ENCODE data around the gene CSK. TPM values are rescaled to one million over a fixed set of nuclear protein-coding genes. Genes with fewer than 3 reads are reported as not detected.

The CSK gene
- total and polyA plus RNA-seq, 2 of the 8 experiments (the other 6 are each of a cell fraction or from before 2014, with no cell fraction given), result 13.7 to 50.2 TPM

GRCh38 chr15:74799255-74799855 lies 17.5 kb downstream of the CSK start:
- ChIA-PET CTCF (ENCODE audit: partially characterized antibody) (interaction anchor here (0.6 to 53.7 kb wide), 37 partner anchors 8 to 552 kb away, joined by 3 to 1439 read pairs (median 4); partner anchors contain the start of genes CLK3, CPLX3, CSK and CYP1A2), POLR2A (ENCODE audit: partially characterized antibody) (interaction anchor here (0.7 to 3.6 kb wide), 6 partner anchors 9 to 126 kb away, joined by 3 to 20 read pairs (median 4); partner anchors contain the start of gene MPI)
- no peak for DNase-seq (ENCODE audit: low read depth in 1 of 2, low spot score in 2 of 2)
- Histone ChIP-seq H4K5ac (ENCODE audit: insufficient read length, low read depth, low read length) (peak overlapping the region; percentile 9), H4K20me1 (replicated peaks in 1 of 2; ENCODE audit: control insufficient read depth in 1 of 2, insufficient read depth in 2 of 2, low read length in 2 of 2) (peaks cover 6 to 17% of the 10 kb centered on the region in 2 experiments), H3K23me2 (ENCODE audit: low read depth, low read length) (no peaks in the 10 kb centered on the region), H2BK12ac (ENCODE audit: low read depth, low read length) (no peak overlapping the region), H2BK120ac (replicated peaks; ENCODE audit: low read depth, low read length) (no peak overlapping the region), H3K14ac (ENCODE audit: insufficient read length) (no peak overlapping the region), H3K9ac (replicated peaks in 1 of 4; ENCODE audit: extremely low read depth in 1 of 4, low read depth in 3 of 4, low read length in 3 of 4) (no peak overlapping the region), H3K27ac (ENCODE audit: low read depth, low read length) (no peak overlapping the region), H3K79me1 (ENCODE audit: low read depth, low read length) (0 out of 2 replicates have a peak, but pooled peaks cover 2% of the 10 kb centered on the region), H3K56ac (replicated peaks; ENCODE audit: insufficient read length, low read depth, low read length) (no peak overlapping the region), H3K4me2 (ENCODE audit: insufficient read depth in 1 of 2, low read depth in 2 of 2, low read length in 2 of 2) (no peak overlapping the region), H3K18ac (ENCODE audit: extremely low read depth, low read length) (no peak overlapping the region), H2AFZ (ENCODE audit: low read length) (no peak overlapping the region), H3K36me3 (ENCODE audit: control insufficient read depth in 2 of 4, insufficient read depth in 4 of 4, low read length in 3 of 4) (peaks cover 0 to 14% (median 0%) of the 10 kb centered on the region in 4 experiments; a peak in 1 of 8 replicates), H3K23ac (ENCODE audit: insufficient read length) (no peak overlapping the region), H3K27me3 (replicated peaks in 1 of 4; ENCODE audit: control insufficient read depth in 3 of 4, extremely low read depth in 1 of 4, insufficient read depth in 3 of 4, low read length in 3 of 4) (no peaks in the 10 kb centered on the region), H3K9me3 (ENCODE audit: insufficient read depth in 2 of 2, low read depth in 1 of 2, low read length in 1 of 2) (no peaks in the 10 kb centered on the region), H3K79me2 (ENCODE audit: control insufficient read depth in 1 of 2, insufficient read depth in 2 of 2, low read length in 2 of 2) (no peaks in the 10 kb centered on the region), H4K8ac (ENCODE audit: extremely low read depth, insufficient read depth, low read length) (peak overlapping the region; percentile 57), H3K4me3 (ENCODE audit: extremely low read depth in 1 of 4, insufficient read depth in 2 of 4, low read depth in 3 of 4, low read length in 4 of 4) (no peak overlapping the region), H2BK5ac (ENCODE audit: low read depth, low read length) (peak overlapping the region; percentile 50; the same call in 1 of the 2 replicates), H3K4ac (replicated peaks; ENCODE audit: insufficient read length, low read depth, low read length) (no peak overlapping the region), H2BK15ac (ENCODE audit: low read length) (no peak overlapping the region), H4K91ac (replicated peaks; ENCODE audit: insufficient read length, low read length) (peak overlapping the region; percentile 81), H3K4me1 (replicated peaks in 1 of 4; ENCODE audit: control insufficient read depth in 3 of 4, insufficient read depth in 4 of 4, low read length in 3 of 4) (peaks cover 0 to 5% (median 2%) of the 10 kb centered on the region in 4 experiments; a peak in 3 of 7 replicates), H2BK20ac (ENCODE audit: low read length) (no peak overlapping the region), H2AK5ac (ENCODE audit: low read depth, low read length) (no peak overlapping the region)
- TF ChIP-seq POU5F1 (IDR thresholded peaks at IDR 0.05; ENCODE audit: low read depth, low read length) (no peak), SP1 (IDR thresholded peaks at IDR 0.05; ENCODE audit: low read depth, low read length) (no peak), RAD21 (IDR thresholded peaks at IDR 0.05 in 1 of 2, conservative IDR thresholded peaks at IDR 0.05 in 1 of 2; ENCODE audit: low read depth in 2 of 2, low read length in 2 of 2) (peak; percentile 40 to 58), CTBP2 (IDR thresholded peaks at IDR 0.05; ENCODE audit: borderline replicate concordance, insufficient read depth, insufficient read length, low read length) (no peak), CTCF (IDR thresholded peaks at IDR 0.05; ENCODE audit: control extremely low read depth in 1 of 3, insufficient read depth in 1 of 3, low read depth in 1 of 3, low read length in 3 of 3) (peak; percentile 19 to 46 (median 36)), GTF2F1 (IDR thresholded peaks at IDR 0.05; ENCODE audit: borderline replicate concordance, low read depth, low read length) (no peak)
- TF ChIP-seq, protein P1, sequence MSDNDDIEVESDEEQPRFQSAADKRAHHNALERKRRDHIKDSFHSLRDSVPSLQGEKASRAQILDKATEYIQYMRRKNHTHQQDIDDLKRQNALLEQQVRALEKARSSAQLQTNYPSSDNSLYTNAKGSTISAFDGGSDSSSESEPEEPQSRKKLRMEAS (IDR thresholded peaks at IDR 0.05), result 0 out of 2 replicates have a peak, but pooled peaks have one; percentile 24
- TF ChIP-seq, protein P2, sequence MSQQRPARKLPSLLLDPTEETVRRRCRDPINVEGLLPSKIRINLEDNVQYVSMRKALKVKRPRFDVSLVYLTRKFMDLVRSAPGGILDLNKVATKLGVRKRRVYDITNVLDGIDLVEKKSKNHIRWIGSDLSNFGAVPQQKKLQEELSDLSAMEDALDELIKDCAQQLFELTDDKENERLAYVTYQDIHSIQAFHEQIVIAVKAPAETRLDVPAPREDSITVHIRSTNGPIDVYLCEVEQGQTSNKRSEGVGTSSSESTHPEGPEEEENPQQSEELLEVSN (IDR thresholded peaks at IDR 0.05), result 0 out of 2 replicates have a peak, but pooled peaks have one; percentile 18
- FAIRE-seq, result no peak
- WGBS, 2 experiments (ENCODE audit: extremely low coverage in 1 of 2, insufficient coverage in 1 of 2, insufficient read length in 1 of 2, insufficient replicate concordance in 2 of 2, low coverage in 1 of 2, low lambda C conversion rate in 2 of 2, missing lambda C conversion rate in 1 of 2), result 89% methylated on average over 16 of the region's 16 CpGs; no CpG with 5 or more reads in 1 of the 2 experiments
